ENCODE data around the gene PRRG2.

Gene PRRG2

GRCh38 chr19:49556412-49557398 lies 24.4 kb upstream of the PRRG2 start:
- no peak overlapping the region for H3K4me3 ChIP-seq (ENCODE audit: low read length)
- DNase-seq (ENCODE audit: low read depth, low spot score), result no peak

GRCh38 chr19:49557641-49558325 lies 23.3 kb upstream of the PRRG2 start:
- DNase-seq (ENCODE audit: low read depth, low spot score), result no peak
- H3K4me3 ChIP-seq (ENCODE audit: low read length), result no peak overlapping the region

GRCh38 chr19:49558591-49558990 lies 22.5 kb upstream of the PRRG2 start:
- no peak overlapping the region for H3K4me3 ChIP-seq (ENCODE audit: low read length)
- DNase-seq (ENCODE audit: low read depth, low spot score), result no peak

GRCh38 chr19:49559443-49559842 lies 21.7 kb upstream of the PRRG2 start:
- H3K4me3 ChIP-seq (ENCODE audit: low read length), result no peak overlapping the region
- DNase-seq (ENCODE audit: low read depth, low spot score), result no peak

- no peak overlapping the region for H3K4me3 ChIP-seq (ENCODE audit: low read length)
- DNase-seq (ENCODE audit: low read depth, low spot score), result no peak
Observed at GRCh38 chr19:49559928-49560327, 21.2 kb upstream of the PRRG2 start.

GRCh38 chr19:49560358-49560900 lies 20.7 kb upstream of the PRRG2 start:
- no peak for DNase-seq (ENCODE audit: low read depth, low spot score)

GRCh38 chr19:49564616-49565045 lies 16.5 kb upstream of the PRRG2 start:
- no peak overlapping the region for H3K4me3 ChIP-seq (ENCODE audit: low read length)
- no peak for DNase-seq (ENCODE audit: low read depth, low spot score)

More at GRCh38 chr19:49560358-49560900, 20.7 kb upstream of the PRRG2 start:
- H3K4me3 ChIP-seq (ENCODE audit: low read length), result no peak overlapping the region

- H3K4me3 ChIP-seq (ENCODE audit: low read length), result no peak overlapping the region
- no peak for DNase-seq (ENCODE audit: low read depth, low spot score)
Observed at GRCh38 chr19:49565261-49565660, 15.9 kb upstream of the PRRG2 start.

GRCh38 chr19:49566302-49566701 lies 14.8 kb upstream of the PRRG2 start:
- DNase-seq (ENCODE audit: low read depth, low spot score), result no peak
- H3K4me3 ChIP-seq (ENCODE audit: low read length), result no peak overlapping the region

GRCh38 chr19:49567861-49568441 lies 13.2 kb upstream of the PRRG2 start:
- DNase-seq (ENCODE audit: low read depth, low spot score), result peak; percentile 100
- peak overlapping the region; percentile 10 for H3K4me3 ChIP-seq (ENCODE audit: low read length)

GRCh38 chr19:49570138-49570856 lies 10.8 kb upstream of the PRRG2 start:
- peak; percentile 95 for DNase-seq (ENCODE audit: low read depth, low spot score)
- no peak overlapping the region for H3K4me3 ChIP-seq (ENCODE audit: low read length)

GRCh38 chr19:49570997-49571676 lies 10.0 kb upstream of the PRRG2 start:
- peak; percentile 73 for DNase-seq (ENCODE audit: low read depth, low spot score)
- H3K4me3 ChIP-seq (ENCODE audit: low read length), result no peak overlapping the region

GRCh38 chr19:49573009-49573408 lies 8.1 kb upstream of the PRRG2 start:
- no peak for DNase-seq (ENCODE audit: low read depth, low spot score)
- H3K4me3 ChIP-seq (ENCODE audit: low read length), result no peak overlapping the region

- no peak for DNase-seq (ENCODE audit: low read depth, low spot score)
- no peak overlapping the region for H3K4me3 ChIP-seq (ENCODE audit: low read length)
Observed at GRCh38 chr19:49573425-49573824, 7.7 kb upstream of the PRRG2 start.

- no peak overlapping the region for H3K4me3 ChIP-seq (ENCODE audit: low read length)
- DNase-seq (ENCODE audit: low read depth, low spot score), result no peak
Observed at GRCh38 chr19:49574206-49574755, 6.8 kb upstream of the PRRG2 start.

GRCh38 chr19:49579193-49579592 lies 1.9 kb upstream of the PRRG2 start:
- DNase-seq (ENCODE audit: low read depth, low spot score), result no peak
- H3K4me3 ChIP-seq (ENCODE audit: low read length), result peak overlapping the region; percentile 63

GRCh38 chr19:49579947-49580263 lies 1.2 kb upstream of the PRRG2 start:
- peak overlapping the region; percentile 63 for H3K4me3 ChIP-seq (ENCODE audit: low read length)
- DNase-seq (ENCODE audit: low read depth, low spot score), result no peak

GRCh38 chr19:49580264-49581006 lies 681 bp upstream of the PRRG2 start, which contains the start of gene NOSIP:
NOSIP (minus strand) TSS chr19:49580556; CDS start chr19:49560691, 19,865 bp downstream.
- DNase-seq (ENCODE audit: low read depth, low spot score), result peak; percentile 97
- H3K4me3 ChIP-seq (ENCODE audit: low read length), result peak within 1 kb of the TSS; percentile 63
